ENCODE measurements around the gene CNTN1.

The CNTN1 gene

GRCh38 chr12:40689576-40689975 lies 2.7 kb upstream of the CNTN1 start:
- in situ Hi-C loops (cut with HindIII; ENCODE audit: low sequenced_read_pairs), result no loop called here
- no peak for DNase-seq (ENCODE audit: low read depth)
- no peak overlapping the region for H3K4me3 ChIP-seq (ENCODE audit: low read depth, low read length)
- TF ChIP-seq, protein P1, sequence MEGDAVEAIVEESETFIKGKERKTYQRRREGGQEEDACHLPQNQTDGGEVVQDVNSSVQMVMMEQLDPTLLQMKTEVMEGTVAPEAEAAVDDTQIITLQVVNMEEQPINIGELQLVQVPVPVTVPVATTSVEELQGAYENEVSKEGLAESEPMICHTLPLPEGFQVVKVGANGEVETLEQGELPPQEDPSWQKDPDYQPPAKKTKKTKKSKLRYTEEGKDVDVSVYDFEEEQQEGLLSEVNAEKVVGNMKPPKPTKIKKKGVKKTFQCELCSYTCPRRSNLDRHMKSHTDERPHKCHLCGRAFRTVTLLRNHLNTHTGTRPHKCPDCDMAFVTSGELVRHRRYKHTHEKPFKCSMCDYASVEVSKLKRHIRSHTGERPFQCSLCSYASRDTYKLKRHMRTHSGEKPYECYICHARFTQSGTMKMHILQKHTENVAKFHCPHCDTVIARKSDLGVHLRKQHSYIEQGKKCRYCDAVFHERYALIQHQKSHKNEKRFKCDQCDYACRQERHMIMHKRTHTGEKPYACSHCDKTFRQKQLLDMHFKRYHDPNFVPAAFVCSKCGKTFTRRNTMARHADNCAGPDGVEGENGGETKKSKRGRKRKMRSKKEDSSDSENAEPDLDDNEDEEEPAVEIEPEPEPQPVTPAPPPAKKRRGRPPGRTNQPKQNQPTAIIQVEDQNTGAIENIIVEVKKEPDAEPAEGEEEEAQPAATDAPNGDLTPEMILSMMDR (IDR thresholded peaks at IDR 0.05; ENCODE audit: low read depth, low read length, missing control alignments), result no peak

DNA sequence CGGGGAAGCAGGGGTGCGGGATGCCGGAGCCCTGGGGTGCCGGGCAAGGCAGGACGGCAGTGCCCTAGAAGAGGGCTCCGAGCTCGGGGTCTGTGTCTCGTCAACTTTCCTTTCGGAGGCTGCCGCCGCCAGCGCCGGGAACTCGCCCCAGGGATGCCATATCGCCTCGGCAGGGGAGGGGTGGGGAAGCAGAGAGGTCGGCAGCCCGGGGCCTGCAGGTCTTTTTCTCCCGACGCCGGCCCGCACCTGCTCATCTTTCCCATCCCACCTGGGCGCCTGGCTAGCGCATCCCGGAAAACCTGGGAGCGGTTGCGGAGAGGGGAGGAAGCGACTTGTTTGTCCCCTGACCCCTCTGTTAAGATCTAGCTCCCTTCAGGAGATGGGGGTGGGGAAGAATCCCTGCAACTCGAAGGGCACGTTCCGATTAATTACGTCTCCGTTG lies 547 bp downstream of the CNTN1 start:
- TF ChIP-seq, protein P1 (IDR thresholded peaks at IDR 0.05; ENCODE audit: low read depth, low read length, missing control alignments), result no peak

DNA sequence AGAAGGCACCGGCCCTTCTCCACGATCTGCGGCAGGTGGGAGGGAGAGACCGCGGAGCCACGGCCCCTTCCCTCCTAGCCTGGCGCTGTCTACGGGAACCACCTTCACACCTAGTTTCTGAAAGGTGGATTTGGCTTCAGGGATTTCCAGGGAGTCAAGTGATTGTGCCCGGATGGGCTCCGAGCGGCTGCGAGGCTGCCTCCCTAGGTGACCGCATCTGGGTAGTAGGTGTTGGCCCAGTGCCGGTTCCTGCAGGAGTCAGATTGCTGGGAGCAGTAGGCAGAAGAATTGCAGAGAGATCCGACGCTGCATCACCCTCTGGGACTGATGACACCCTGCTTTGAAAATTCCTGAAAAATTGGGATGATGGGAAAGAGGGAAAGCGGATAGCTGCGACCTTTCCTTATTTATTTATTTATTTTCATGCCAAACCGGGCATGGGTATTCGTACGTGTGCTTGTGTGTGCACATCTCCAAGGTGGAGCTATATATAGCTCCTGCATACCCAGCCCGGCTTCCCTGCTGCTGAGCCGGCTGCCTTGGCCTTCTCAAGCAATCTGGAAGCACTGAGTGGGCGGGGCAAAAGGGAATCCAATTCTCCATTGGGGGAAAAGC lies 1.1 kb downstream of the CNTN1 start:
- no peak for DNase-seq (ENCODE audit: low read depth)
- peak overlapping the region; percentile 57 for H3K4me3 ChIP-seq (ENCODE audit: low read depth, low read length)
- in situ Hi-C loops (cut with HindIII; ENCODE audit: low sequenced_read_pairs), result no loop called here
- TF ChIP-seq, protein P1 (IDR thresholded peaks at IDR 0.05; ENCODE audit: low read depth, low read length, missing control alignments), result no peak

More for the DNA sequence above, 547 bp downstream of the CNTN1 start:
- no peak for DNase-seq (ENCODE audit: low read depth)
- H3K4me3 ChIP-seq (ENCODE audit: low read depth, low read length), result peak overlapping the region; percentile 57
- in situ Hi-C loops (cut with HindIII; ENCODE audit: low sequenced_read_pairs), result no loop called here

GRCh38 chr12:40697566-40698259 lies 5.5 kb downstream of the CNTN1 start:
- no peak overlapping the region for H3K4me3 ChIP-seq (ENCODE audit: low read depth, low read length)
- TF ChIP-seq, protein P1 (IDR thresholded peaks at IDR 0.05; ENCODE audit: low read depth, low read length, missing control alignments), result no peak
- in situ Hi-C loops (cut with HindIII; ENCODE audit: low sequenced_read_pairs), result no loop called here
- no peak for DNase-seq (ENCODE audit: low read depth)

- DNase-seq (ENCODE audit: low read depth), result no peak
- TF ChIP-seq, protein P1 (IDR thresholded peaks at IDR 0.05; ENCODE audit: low read depth, low read length, missing control alignments), result no peak
- in situ Hi-C loops (cut with HindIII; ENCODE audit: low sequenced_read_pairs), result no loop called here
- no peak overlapping the region for H3K4me3 ChIP-seq (ENCODE audit: low read depth, low read length)
Measured at GRCh38 chr12:40701756-40702155, 9.5 kb downstream of the CNTN1 start.

- no peak for DNase-seq (ENCODE audit: low read depth)
- in situ Hi-C loops (cut with HindIII; ENCODE audit: low sequenced_read_pairs), result no loop called here
- no peak overlapping the region for H3K4me3 ChIP-seq (ENCODE audit: low read depth, low read length)
- TF ChIP-seq, protein P1 (IDR thresholded peaks at IDR 0.05; ENCODE audit: low read depth, low read length, missing control alignments), result no peak
Measured at GRCh38 chr12:40711121-40711520, 18.9 kb downstream of the CNTN1 start.

Data from astrocyte of the cerebellum (primary cell).